ENCODE data around the gene TENM4. TPM values are rescaled to one million over a fixed set of nuclear protein-coding genes. Genes with fewer than 3 reads are reported as not detected.

The TENM4 gene
- total RNA-seq, 4 donors from 2014 or later, result 7.7 to 39.3 (median 16.1) TPM

DNA sequence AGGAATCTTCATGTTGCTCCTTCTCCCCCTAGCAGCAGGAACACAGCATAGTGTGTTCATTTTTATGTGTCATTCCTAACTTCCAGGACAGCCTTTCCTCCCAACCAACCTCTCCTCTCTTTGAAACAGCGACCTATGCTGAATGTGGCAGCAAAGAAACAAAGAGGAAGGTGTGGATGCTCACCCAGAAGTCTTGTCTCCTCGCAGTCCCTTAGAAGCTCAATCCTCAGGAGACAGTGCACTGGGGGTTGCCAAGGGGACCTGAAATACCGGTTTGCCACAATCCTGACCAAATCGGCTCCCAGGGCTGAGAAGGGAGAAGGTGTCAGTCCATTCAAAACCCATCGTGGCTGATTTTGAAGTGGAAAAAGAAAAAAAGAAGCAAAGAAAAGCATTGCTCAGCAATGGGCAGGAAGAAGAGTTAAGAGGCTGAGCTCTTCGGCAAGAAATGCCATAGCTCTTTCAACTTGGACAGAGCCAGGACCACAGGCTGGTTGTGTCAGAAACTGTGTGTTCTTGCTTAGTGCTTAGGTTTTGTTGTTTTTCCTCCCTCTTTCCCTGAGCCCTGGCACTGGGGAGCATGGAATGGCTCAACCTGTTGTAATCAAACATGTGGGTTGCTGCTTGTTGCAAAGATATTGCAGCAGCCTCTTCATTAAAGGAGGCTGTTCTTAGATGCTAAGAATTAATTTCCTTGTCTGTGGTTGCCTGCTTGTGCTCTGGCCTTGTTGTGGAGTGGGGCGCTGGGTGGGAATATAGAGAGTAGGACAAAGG lies 30.4 kb upstream of the TENM4 start:
- Histone ChIP-seq H3K9me3 (no peaks in the 10 kb centered on the region), H3K27me3 (no peaks in the 10 kb centered on the region), H3K4me3 (no peak overlapping the region), H3K4me1 (peaks cover 0 to 19% (median 5%) of the 10 kb centered on the region in 3 donors), H3K27ac (no peak overlapping the region), H3K36me3 (no peaks in the 10 kb centered on the region)
- no peak for DNase-seq
- 31 to 40% methylated on average over 7 of the region's 7 CpGs for WGBS, 2 donors
- no peak for TF ChIP-seq POLR2A (IDR thresholded peaks at IDR 0.05)
- TF ChIP-seq, protein P1, sequence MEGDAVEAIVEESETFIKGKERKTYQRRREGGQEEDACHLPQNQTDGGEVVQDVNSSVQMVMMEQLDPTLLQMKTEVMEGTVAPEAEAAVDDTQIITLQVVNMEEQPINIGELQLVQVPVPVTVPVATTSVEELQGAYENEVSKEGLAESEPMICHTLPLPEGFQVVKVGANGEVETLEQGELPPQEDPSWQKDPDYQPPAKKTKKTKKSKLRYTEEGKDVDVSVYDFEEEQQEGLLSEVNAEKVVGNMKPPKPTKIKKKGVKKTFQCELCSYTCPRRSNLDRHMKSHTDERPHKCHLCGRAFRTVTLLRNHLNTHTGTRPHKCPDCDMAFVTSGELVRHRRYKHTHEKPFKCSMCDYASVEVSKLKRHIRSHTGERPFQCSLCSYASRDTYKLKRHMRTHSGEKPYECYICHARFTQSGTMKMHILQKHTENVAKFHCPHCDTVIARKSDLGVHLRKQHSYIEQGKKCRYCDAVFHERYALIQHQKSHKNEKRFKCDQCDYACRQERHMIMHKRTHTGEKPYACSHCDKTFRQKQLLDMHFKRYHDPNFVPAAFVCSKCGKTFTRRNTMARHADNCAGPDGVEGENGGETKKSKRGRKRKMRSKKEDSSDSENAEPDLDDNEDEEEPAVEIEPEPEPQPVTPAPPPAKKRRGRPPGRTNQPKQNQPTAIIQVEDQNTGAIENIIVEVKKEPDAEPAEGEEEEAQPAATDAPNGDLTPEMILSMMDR (IDR thresholded peaks at IDR 0.05), result no peak
- intact Hi-C loops (cut with DNase I), result no loop called here

DNA sequence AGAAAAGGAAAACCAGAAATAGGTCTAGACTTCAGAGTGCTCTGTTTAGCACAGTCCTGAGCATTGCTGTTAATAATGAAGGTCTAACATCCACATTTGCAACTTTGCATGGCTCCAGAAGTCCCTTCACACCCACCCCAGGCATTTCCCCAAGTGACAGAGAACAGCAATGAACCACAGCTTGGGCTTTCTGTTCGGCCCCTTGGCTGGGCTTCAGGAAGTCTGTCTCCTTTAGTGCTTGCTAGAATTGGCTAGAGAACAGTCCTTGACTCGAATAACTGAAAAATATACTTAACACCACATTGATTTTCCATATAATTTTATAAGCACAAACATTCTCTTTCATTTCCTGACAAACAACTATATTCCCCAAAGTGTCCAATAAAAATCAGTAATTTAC lies 29.3 kb upstream of the TENM4 start:
- 62 to 68% methylated on average over 2 of the region's 2 CpGs for whole genome bisulfite sequencing, 2 donors
- peaks cover 0 to 22% (median 5%) of the 10 kb centered on the region in 3 donors for H3K4me1 ChIP-seq
- no peaks in the 10 kb centered on the region for H3K36me3 ChIP-seq
- H3K4me3 ChIP-seq, result no peak overlapping the region
- H3K9me3 ChIP-seq, result no peaks in the 10 kb centered on the region
- no peak for TF ChIP-seq POLR2A (IDR thresholded peaks at IDR 0.05)
- TF ChIP-seq, protein P1 (IDR thresholded peaks at IDR 0.05), result no peak
- no peak for DNase-seq
- H3K27ac ChIP-seq, result no peak overlapping the region
- intact Hi-C loops (cut with DNase I), result no loop called here
- no peaks in the 10 kb centered on the region for H3K27me3 ChIP-seq

DNA sequence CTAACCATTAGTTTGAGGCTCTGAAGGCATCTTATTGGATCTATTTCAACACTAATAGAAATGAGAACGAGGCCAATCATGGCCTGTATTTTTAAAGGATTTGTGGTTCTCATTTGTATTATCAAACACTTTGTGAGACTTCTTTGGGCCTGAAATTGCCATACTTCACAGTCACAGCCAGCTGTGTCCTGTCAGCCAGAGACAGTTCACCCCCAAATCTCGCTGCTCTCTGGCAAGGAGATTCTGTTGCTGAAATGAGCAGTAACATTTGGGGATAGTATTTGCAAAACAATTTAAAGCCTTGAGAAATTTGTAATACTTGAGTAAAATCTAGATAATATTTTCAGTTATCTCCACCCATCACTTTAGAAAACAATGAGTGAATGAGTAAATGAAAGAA lies 26.9 kb upstream of the TENM4 start:
- 47 to 57% methylated on average over 2 of the region's 2 CpGs for WGBS, 2 donors
- intact Hi-C loops (cut with DNase I), result no loop called here
- Histone ChIP-seq H3K27me3 (no peaks in the 10 kb centered on the region), H3K27ac (no peak overlapping the region), H3K9me3 (no peaks in the 10 kb centered on the region), H3K36me3 (no peaks in the 10 kb centered on the region), H3K4me1 (peaks cover 0 to 22% (median 5%) of the 10 kb centered on the region in 3 donors), H3K4me3 (no peak overlapping the region)
- no peak for DNase-seq
- no peak for TF ChIP-seq POLR2A (IDR thresholded peaks at IDR 0.05)
- TF ChIP-seq, protein P1 (IDR thresholded peaks at IDR 0.05), result no peak

DNA sequence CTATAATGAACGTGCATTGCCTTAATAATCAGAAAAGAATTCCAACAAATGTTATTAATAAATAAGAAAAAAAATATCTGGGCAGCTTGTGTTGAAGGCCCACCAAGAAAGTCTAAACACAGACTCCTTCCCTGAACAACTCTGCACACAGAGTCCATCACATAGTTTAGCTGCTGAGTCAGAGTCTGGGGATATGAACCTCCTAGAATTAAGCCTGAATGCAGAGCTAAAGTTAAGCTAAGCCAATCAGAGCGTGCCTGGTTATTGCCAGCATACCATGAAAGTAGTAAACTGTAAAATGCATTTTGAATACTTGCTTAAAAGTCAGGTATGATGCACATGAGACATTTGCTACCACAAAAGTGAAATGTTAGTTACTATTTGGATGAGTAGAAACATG lies 25.6 kb upstream of the TENM4 start:
- no peak for DNase-seq
- intact Hi-C loops (cut with DNase I), result no loop called here
- 28 to 30% methylated on average over 2 of the region's 2 CpGs for WGBS, 2 donors
- Histone ChIP-seq H3K9me3 (no peaks in the 10 kb centered on the region), H3K27ac (no peak overlapping the region), H3K4me1 (peaks cover 0 to 27% (median 4%) of the 10 kb centered on the region in 3 donors), H3K36me3 (no peaks in the 10 kb centered on the region), H3K27me3 (no peaks in the 10 kb centered on the region), H3K4me3 (no peak overlapping the region)
- TF ChIP-seq, protein P1 (IDR thresholded peaks at IDR 0.05), result no peak
- no peak for TF ChIP-seq POLR2A (IDR thresholded peaks at IDR 0.05)

DNA sequence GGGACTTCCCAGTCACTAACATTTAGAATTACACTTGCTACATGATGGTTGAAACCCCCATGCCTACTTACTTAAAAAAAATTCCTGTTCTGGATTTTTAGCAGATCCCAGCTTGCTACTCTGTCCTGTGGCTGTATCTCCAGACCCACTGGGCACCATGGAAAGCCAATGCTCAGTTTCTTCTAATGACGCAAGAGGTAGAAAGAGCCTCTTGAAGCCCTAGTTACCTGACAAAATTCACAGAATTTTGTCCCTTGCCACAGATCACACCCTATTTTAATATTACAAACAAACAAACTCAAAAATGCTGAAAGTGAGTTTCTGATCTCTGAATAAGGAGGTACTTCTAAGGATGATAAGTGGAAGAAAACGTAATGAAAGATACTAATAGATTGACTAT lies 24.3 kb upstream of the TENM4 start:
- H3K4me3 ChIP-seq, result no peak overlapping the region
- no peak for DNase-seq
- TF ChIP-seq, protein P1 (IDR thresholded peaks at IDR 0.05), result no peak
- TF ChIP-seq POLR2A (IDR thresholded peaks at IDR 0.05), result no peak
- H3K9me3 ChIP-seq, result no peaks in the 10 kb centered on the region
- H3K36me3 ChIP-seq, result no peaks in the 10 kb centered on the region
- no peaks in the 10 kb centered on the region for H3K27me3 ChIP-seq
- intact Hi-C loops (cut with DNase I), result no loop called here
- H3K27ac ChIP-seq, result no peak overlapping the region
- H3K4me1 ChIP-seq, result peaks cover 0 to 31% (median 0%) of the 10 kb centered on the region in 3 donors
- 97 to 98% methylated on average over 2 of the region's 2 CpGs for WGBS, 2 donors
